K562 (cell line): ENCODE data around the gene MRI1. TPM values are rescaled to one million over a fixed set of nuclear protein-coding genes. Genes with fewer than 3 reads are reported as not detected.

Experiments
- ADNP ChIP-seq: fragments of 200-800 bp; sonication (Bioruptor generic); IDR thresholded peaks from 2 replicates; pipeline ENCODE4 v1.6.1; 2016; ENCODE audit warnings: missing genetic modification characterization, missing compliant biosample characterization
- CBX8 ChIP-seq: fragments of 200-600 bp; sonication (generic); IDR thresholded peaks from 2 replicates; pipeline ENCODE4 v1.6.1; 2012; ENCODE audit warnings: borderline replicate concordance, mixed run types, low read depth, mild to moderate bottlenecking, moderate library complexity, mixed read lengths, low read length, control low read depth, inconsistent platforms; ENCODE audit not compliant: poor library complexity, severe bottlenecking; ENCODE audit errors: extremely low read depth
- ERF ChIP-seq: fragments of 450-650 bp; formaldehyde crosslinking; IDR thresholded peaks from 2 replicates; pipeline ENCODE4 v1.4.0; 2020; ENCODE audit warnings: mild to moderate bottlenecking, mixed read lengths
- FOXA3 ChIP-seq, 2 experiments: fragments of 450-650 bp in 1 of 2; sonication (generic) in 1 of 2; formaldehyde crosslinking; IDR thresholded peaks in 1 of 2; conservative IDR thresholded peaks in 1 of 2; 2 replicates each; pipeline versions ENCODE4 v1.4.0 to v1.8.0; 2020 to 2022; ENCODE audit warnings: mild to moderate bottlenecking in 2 of 2, missing genetic modification reagents in 1 of 2
- FOXK1 ChIP-seq: sonication (generic); formaldehyde crosslinking; IDR thresholded peaks from 2 replicates; pipeline ENCODE4 v1.8.0; 2022; ENCODE audit warnings: missing genetic modification reagents, mild to moderate bottlenecking, borderline replicate concordance
- HCFC1 ChIP-seq: IDR thresholded peaks from 2 replicates; pipeline ENCODE4 v1.6.1; 2012; ENCODE audit warnings: low read depth, low read length, improper control_type of control experiment
- HSF4 ChIP-seq: fragments of 250-450 bp; sonication (Bioruptor Pico); IDR thresholded peaks from 2 replicates; pipeline ENCODE4 v2.1.2; 2022; ENCODE audit warnings: mild to moderate bottlenecking, moderate library complexity, borderline replicate concordance
- MXI1 ChIP-seq: IDR thresholded peaks from 2 replicates; pipeline ENCODE4 v1.6.1; 2011; ENCODE audit warnings: low read depth, mild to moderate bottlenecking, improper control_type of control experiment, low read length
- PBX2 ChIP-seq, 2 experiments: IDR thresholded peaks in 1 of 2; conservative IDR thresholded peaks in 1 of 2; 2 replicates each; pipeline ENCODE4 v1.6.1; 2016; ENCODE audit warnings: low read depth in 2 of 2, mild to moderate bottlenecking in 1 of 2, missing compliant biosample characterization in 1 of 2, missing genetic modification characterization in 1 of 2, moderate library complexity in 1 of 2
- PML ChIP-seq: IDR thresholded peaks from 2 replicates; pipeline ENCODE4 v1.6.1; 2012; ENCODE audit warnings: low read length, inconsistent platforms
- SAFB ChIP-seq: fragments of 200-400 bp; formaldehyde crosslinking; IDR thresholded peaks from 2 replicates; pipeline ENCODE4 v1.6.1; 2017; ENCODE audit warnings: low read depth, low read length, borderline replicate concordance
- YBX1 ChIP-seq: fragments of 450-650 bp; IDR thresholded peaks from 2 replicates; pipeline ENCODE4 v1.7.1; 2016; ENCODE audit warnings: mild to moderate bottlenecking
- ZC3H8 ChIP-seq: fragments of 450-650 bp; IDR thresholded peaks from 2 replicates; pipeline ENCODE4 v1.6.1; 2017
- ZKSCAN8 ChIP-seq: fragments of 200-800 bp; sonication (Bioruptor generic); IDR thresholded peaks from 2 replicates; pipeline ENCODE4 v1.6.1; 2016; ENCODE audit warnings: missing genetic modification characterization, missing compliant biosample characterization
- ZNF134 ChIP-seq: fragments of 250-450 bp; sonication (Bioruptor Pico); conservative IDR thresholded peaks from 2 replicates; pipeline ENCODE4 v1.4.0; 2020
- ZNF436 ChIP-seq: fragments of 250-450, 450-650 bp; sonication (Bioruptor Pico); formaldehyde crosslinking; IDR thresholded peaks from 2 replicates; pipeline ENCODE4 v1.7.0; 2020; ENCODE audit warnings: mild to moderate bottlenecking
- ZNF778 ChIP-seq: fragments of 450-650 bp; formaldehyde crosslinking; IDR thresholded peaks from 2 replicates; pipeline ENCODE4 v1.4.0; 2020; ENCODE audit warnings: mild to moderate bottlenecking, moderate library complexity
- ZZZ3 ChIP-seq: fragments of 450-650 bp; IDR thresholded peaks from 2 replicates; pipeline ENCODE4 v1.6.1; 2016; ENCODE audit warnings: antibody characterized with exemption, mild to moderate bottlenecking, moderate library complexity
- polyA plus RNA-seq, 8 experiments: library from polyadenylated mRNA; depleted of rRNA in 4 of 8; stranded (reverse) in 5 of 8; unstranded in 3 of 8; fragments of >200 nt; fragmentation: Nextera tagmentation in 2 of 8; fragmentation: Illumina TruSeq in 1 of 8; extraction: Ambion mirVana in 2 of 8; extraction: Trizol in 1 of 8; gene quantifications; 2 replicates each; pipeline versions ENCODE4 v1.2.1 to v1.2.3, GENCODE V29; 2011 to 2014; ENCODE audit warnings: inconsistent platforms in 1 of 8, missing spikeins in 1 of 8
- total RNA-seq, 7 experiments: library from RNA; depleted of rRNA in 6 of 7; stranded (reverse); fragments of >200 nt in 6 of 7; fragmentation: Illumina TruSeq in 2 of 7; extraction: Trizol in 2 of 7; gene quantifications; 2 replicates each; pipeline versions ENCODE4 v1.2.1 to v1.2.3, GENCODE V29; 2011 to 2021; ENCODE audit warnings: low replicate concordance in 1 of 7
- TF ChIP-seq, protein P1 (sequence below): fragments of 450-650 bp; IDR thresholded peaks from 2 replicates; pipeline ENCODE4 v1.6.1; 2014; ENCODE audit warnings: low read depth, mild to moderate bottlenecking, moderate library complexity, borderline replicate concordance
- TF ChIP-seq, protein P2 (sequence below): sonication (generic); formaldehyde crosslinking; IDR thresholded peaks from 2 replicates; pipeline ENCODE4 v1.8.0; 2022; ENCODE audit warnings: missing genetic modification reagents, mild to moderate bottlenecking, borderline replicate concordance
- TF ChIP-seq, protein P3 (sequence below): fragments of 450-650 bp; conservative IDR thresholded peaks from 2 replicates; pipeline ENCODE4 v1.6.1; 2016; ENCODE audit warnings: missing genetic modification characterization, low read depth, mild to moderate bottlenecking, missing compliant biosample characterization, moderate library complexity

Gene MRI1
- total and polyA plus RNA-seq, 9 of the 15 experiments (the other 6 are each of a cell fraction or from before 2014, with no cell fraction given), result 5.5 to 57.4 (median 28.2) TPM

GRCh38 chr19:13764101-13764807 lies at the start of gene MRI1 (continued):
- no peak for TF ChIP-seq HSF4 (CRISPR knock-in tag)
- TF ChIP-seq CBX8, result no peak
- no peak for TF ChIP-seq PML
- TF ChIP-seq MXI1, result peak; percentile 12; the same call in 1 of the 2 replicates
- TF ChIP-seq HCFC1, result no peak; the same call in 1 of the 2 replicates
- no peak for TF ChIP-seq ZC3H8
- no peak for TF ChIP-seq ZNF436 (CRISPR knock-in tag)
- TF ChIP-seq, protein P1, sequence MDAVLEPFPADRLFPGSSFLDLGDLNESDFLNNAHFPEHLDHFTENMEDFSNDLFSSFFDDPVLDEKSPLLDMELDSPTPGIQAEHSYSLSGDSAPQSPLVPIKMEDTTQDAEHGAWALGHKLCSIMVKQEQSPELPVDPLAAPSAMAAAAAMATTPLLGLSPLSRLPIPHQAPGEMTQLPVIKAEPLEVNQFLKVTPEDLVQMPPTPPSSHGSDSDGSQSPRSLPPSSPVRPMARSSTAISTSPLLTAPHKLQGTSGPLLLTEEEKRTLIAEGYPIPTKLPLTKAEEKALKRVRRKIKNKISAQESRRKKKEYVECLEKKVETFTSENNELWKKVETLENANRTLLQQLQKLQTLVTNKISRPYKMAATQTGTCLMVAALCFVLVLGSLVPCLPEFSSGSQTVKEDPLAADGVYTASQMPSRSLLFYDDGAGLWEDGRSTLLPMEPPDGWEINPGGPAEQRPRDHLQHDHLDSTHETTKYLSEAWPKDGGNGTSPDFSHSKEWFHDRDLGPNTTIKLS, result peak; percentile 24; the same call in 1 of the 2 replicates
- no peak for TF ChIP-seq ZZZ3
- peak; percentile 99 for TF ChIP-seq ZKSCAN8
- TF ChIP-seq SAFB, result peak; percentile 96
- peak; percentile 80; the same call in 1 of the 2 replicates for TF ChIP-seq FOXK1
- TF ChIP-seq, protein P2, sequence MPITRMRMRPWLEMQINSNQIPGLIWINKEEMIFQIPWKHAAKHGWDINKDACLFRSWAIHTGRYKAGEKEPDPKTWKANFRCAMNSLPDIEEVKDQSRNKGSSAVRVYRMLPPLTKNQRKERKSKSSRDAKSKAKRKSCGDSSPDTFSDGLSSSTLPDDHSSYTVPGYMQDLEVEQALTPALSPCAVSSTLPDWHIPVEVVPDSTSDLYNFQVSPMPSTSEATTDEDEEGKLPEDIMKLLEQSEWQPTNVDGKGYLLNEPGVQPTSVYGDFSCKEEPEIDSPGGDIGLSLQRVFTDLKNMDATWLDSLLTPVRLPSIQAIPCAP (CRISPR knock-in tag), result no peak
- TF ChIP-seq ZNF134 (CRISPR knock-in tag), result no peak
- no peak for TF ChIP-seq ERF (CRISPR knock-in tag)
- TF ChIP-seq ADNP (tag), result no peak
- TF ChIP-seq PBX2 (CRISPR knock-in tag; IDR thresholded peaks at IDR 0.05; ENCODE audit: low read depth), result no peak
- no peak for TF ChIP-seq PBX2 (tag; conservative IDR thresholded peaks at IDR 0.05; ENCODE audit: low read depth)
- 0 out of 4 replicates have a peak, but pooled peaks of 1 of the 2 experiments have one; percentile 23 for TF ChIP-seq FOXA3 (CRISPR knock-in tag; conservative IDR thresholded peaks at IDR 0.05 in 1 of 2, IDR thresholded peaks at IDR 0.05 in 1 of 2)
- no peak for TF ChIP-seq ZNF778 (CRISPR knock-in tag)
- no peak for TF ChIP-seq YBX1
- TF ChIP-seq, protein P3, sequence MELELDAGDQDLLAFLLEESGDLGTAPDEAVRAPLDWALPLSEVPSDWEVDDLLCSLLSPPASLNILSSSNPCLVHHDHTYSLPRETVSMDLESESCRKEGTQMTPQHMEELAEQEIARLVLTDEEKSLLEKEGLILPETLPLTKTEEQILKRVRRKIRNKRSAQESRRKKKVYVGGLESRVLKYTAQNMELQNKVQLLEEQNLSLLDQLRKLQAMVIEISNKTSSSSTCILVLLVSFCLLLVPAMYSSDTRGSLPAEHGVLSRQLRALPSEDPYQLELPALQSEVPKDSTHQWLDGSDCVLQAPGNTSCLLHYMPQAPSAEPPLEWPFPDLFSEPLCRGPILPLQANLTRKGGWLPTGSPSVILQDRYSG, result no peak
